Upper lobe of right lung (tissue), 1 donor: ENCODE results near the gene PTGR1. TPM values are rescaled to one million over a fixed set of nuclear protein-coding genes. Genes with fewer than 3 reads are reported as not detected.
"Not testable (repeated sequence)": the region's sequence is repeated elsewhere in the genome, so short reads cannot be mapped to it uniquely, and the experiment has no call there.

Experiments
- ATAC-seq: fragments of 200-7000 bp; cut with Tn5 transposase; one replicate; pipeline ENCODE4 v1.9.1; 2020; ENCODE audit warnings: mild to moderate bottlenecking, moderate library complexity
- DNase-seq: peaks from one replicate; pipeline ENCODE4 v3.0.0-alpha.2; 2020
- H3K27ac ChIP-seq: fragments of 200-600 bp; one replicate; pipeline ENCODE4 v1.8.0; 2022
- H3K27me3 ChIP-seq: fragments of 200-600 bp; one replicate; pipeline ENCODE4 v1.8.0; 2022; ENCODE audit warnings: mild to moderate bottlenecking
- H3K36me3 ChIP-seq: fragments of 200-600 bp; one replicate; pipeline ENCODE4 v1.8.0; 2022
- H3K4me1 ChIP-seq: fragments of 200-600 bp; one replicate; pipeline ENCODE4 v1.8.0; 2022
- H3K4me3 ChIP-seq: fragments of 200-600 bp; one replicate; pipeline ENCODE4 v1.8.0; 2022; ENCODE audit warnings: mild to moderate bottlenecking
- H3K9me3 ChIP-seq: fragments of 200-600 bp; one replicate; pipeline ENCODE4 v1.8.0; 2022
- CTCF ChIP-seq: fragments of 200-600 bp; IDR thresholded peaks from one replicate; pipeline ENCODE4 v1.8.0; 2022; ENCODE audit warnings: antibody characterized with exemption
- intact Hi-C: fragments of 100-400 bp; cut with DNase I; formaldehyde crosslinking; loops from one replicate; pipeline ENCODE4 v1.11.0; 2022
- total RNA-seq: library from RNA; stranded (reverse); fragmentation: NEBNext Ultra II Directional; extraction: Animal tissue kit (Norgen Biotek cat#: 25700); gene quantifications from one replicate; pipeline ENCODE4 v1.2.1, GENCODE V29; 2021
- donor health status: DM: no; HTN: yes; CAD: no; lungs with severe emphysema.

The PTGR1 gene
- total RNA-seq, 1 donor from 2014 or later: 38.0 TPM

- DNase-seq (no peak), ATAC-seq (no peak)
- H3K4me1 ChIP-seq: no peaks in the 10 kb centered on the region
- peaks cover 62% of the 10 kb centered on the region for H3K36me3 ChIP-seq
- no peak overlapping the region for H3K4me3 ChIP-seq
- intact Hi-C loops: no loop called here
- no peak overlapping the region for H3K27ac ChIP-seq
- H3K27me3 ChIP-seq: no peaks in the 10 kb centered on the region
- no peak for TF ChIP-seq CTCF
- H3K9me3 ChIP-seq: no peaks in the 10 kb centered on the region
Observed at GRCh38 chr9:111586378-111586777, 13.1 kb downstream of the PTGR1 start.

GRCh38 chr9:111582888-111583287 lies 16.6 kb downstream of the PTGR1 start:
- peaks cover 72% of the 10 kb centered on the region for H3K36me3 ChIP-seq

GRCh38 chr9:111572950-111573604 lies 26.4 kb downstream of the PTGR1 start:
- intact Hi-C loops: no loop called here
- Histone ChIP-seq H3K9me3 (no peaks in the 10 kb centered on the region), H3K27ac (no peak overlapping the region), H3K4me1 (no peaks in the 10 kb centered on the region), H3K4me3 (no peak overlapping the region), H3K27me3 (no peaks in the 10 kb centered on the region), H3K36me3 (peaks cover 97% of the 10 kb centered on the region)
- ATAC-seq: no peak
- DNase-seq: no peak
- no peak for TF ChIP-seq CTCF

More at GRCh38 chr9:111582888-111583287, 16.6 kb downstream of the PTGR1 start:
- Histone ChIP-seq H3K27ac (no peak overlapping the region), H3K4me3 (no peak overlapping the region), H3K27me3 (no peaks in the 10 kb centered on the region), H3K9me3 (no peaks in the 10 kb centered on the region), H3K4me1 (no peaks in the 10 kb centered on the region)
- DNase-seq: no peak
- no peak for TF ChIP-seq CTCF
- intact Hi-C loops: no loop called here
- ATAC-seq: no peak

- H3K27ac ChIP-seq, ATAC-seq, intact Hi-C loops, DNase-seq, H3K4me3 ChIP-seq, H3K4me1 ChIP-seq, H3K9me3 ChIP-seq, H3K27me3 ChIP-seq: not testable (repeated sequence)
- peaks cover 98% of the 10 kb centered on the region for H3K36me3 ChIP-seq
Observed at GRCh38 chr9:111568127-111568526, 31.3 kb downstream of the PTGR1 start.

- H3K4me1 ChIP-seq: no peaks in the 10 kb centered on the region
- intact Hi-C loops: no loop called here
- no peaks in the 10 kb centered on the region for H3K27me3 ChIP-seq
- H3K27ac ChIP-seq: no peak overlapping the region
- ATAC-seq (no peak), DNase-seq (no peak)
- H3K36me3 ChIP-seq: peaks cover 89% of the 10 kb centered on the region
- H3K4me3 ChIP-seq: no peak overlapping the region
- TF ChIP-seq CTCF: no peak
- H3K9me3 ChIP-seq: no peaks in the 10 kb centered on the region
Observed at GRCh38 chr9:111566234-111566633, 33.2 kb downstream of the PTGR1 start.

- Histone ChIP-seq H3K4me3 (no peak overlapping the region), H3K9me3 (peaks cover 8% of the 10 kb centered on the region), H3K4me1 (no peaks in the 10 kb centered on the region), H3K27ac (no peak overlapping the region), H3K36me3 (peaks cover 40% of the 10 kb centered on the region), H3K27me3 (no peaks in the 10 kb centered on the region)
- ATAC-seq (no peak), DNase-seq (no peak)
- TF ChIP-seq CTCF: no peak
- intact Hi-C loops: no loop called here
Observed at GRCh38 chr9:111561165-111561719, 38.2 kb downstream of the PTGR1 start.
